Activated CD8-positive, alpha-beta memory T cell treated with anti-CD3 and anti-CD28 coated beads for 4 hours (primary cell): ENCODE data around the gene ZBTB47.

ENCODE experiments used
- DNase-seq, 2 donors: peaks; one replicate each; pipeline ENCODE4 v3.0.0-alpha.2; 2020; ENCODE audit warnings: low read depth in 2 of 2

ZBTB47 gene

GRCh38 chr3:42653560-42654330 is at the start of gene ZBTB47:
ZBTB47 (plus strand) TSS chr3:42653697; CDS start chr3:42658356, 4,659 bp downstream.
- no peak for DNase-seq

- no peak for DNase-seq
Measured at GRCh38 chr3:42605546-42606173, 47.8 kb upstream of the ZBTB47 start.

- DNase-seq, result no peak
Measured at GRCh38 chr3:42608581-42608980, 44.9 kb upstream of the ZBTB47 start.

GRCh38 chr3:42610976-42611375 is 42.5 kb upstream of the ZBTB47 start:
- DNase-seq, result no peak

- no peak for DNase-seq
Measured at GRCh38 chr3:42612217-42612616, 41.3 kb upstream of the ZBTB47 start.

- no peak for DNase-seq
Measured at GRCh38 chr3:42612928-42613327, 40.6 kb upstream of the ZBTB47 start.

GRCh38 chr3:42613462-42613861 is 40.0 kb upstream of the ZBTB47 start:
- DNase-seq, result no peak

GRCh38 chr3:42631620-42632019 is 21.9 kb upstream of the ZBTB47 start:
- no peak for DNase-seq

- DNase-seq, result no peak
Measured at GRCh38 chr3:42632146-42632545, 21.4 kb upstream of the ZBTB47 start.

- DNase-seq, result no peak
Measured at GRCh38 chr3:42633544-42633943, 20.0 kb upstream of the ZBTB47 start.

GRCh38 chr3:42635111-42635510 is 18.4 kb upstream of the ZBTB47 start:
- no peak for DNase-seq

- no peak for DNase-seq
Measured at GRCh38 chr3:42637001-42637400, 16.5 kb upstream of the ZBTB47 start.

GRCh38 chr3:42638339-42638842 is 15.1 kb upstream of the ZBTB47 start:
- no peak for DNase-seq

- no peak for DNase-seq
Measured at GRCh38 chr3:42639192-42639591, 14.3 kb upstream of the ZBTB47 start.

- DNase-seq, result no peak
Measured at GRCh38 chr3:42640129-42640528, 13.4 kb upstream of the ZBTB47 start.

GRCh38 chr3:42640771-42641370 is 12.6 kb upstream of the ZBTB47 start:
- no peak for DNase-seq

GRCh38 chr3:42647821-42648459 is 5.6 kb upstream of the ZBTB47 start:
- DNase-seq, result no peak

GRCh38 chr3:42649006-42649405 is 4.5 kb upstream of the ZBTB47 start:
- DNase-seq, result no peak

- no peak for DNase-seq
Measured at GRCh38 chr3:42649783-42650182, 3.7 kb upstream of the ZBTB47 start.

GRCh38 chr3:42651248-42652091 is 2.0 kb upstream of the ZBTB47 start:
- no peak for DNase-seq

- DNase-seq, result no peak
Measured at GRCh38 chr3:42652251-42652610, 1.3 kb upstream of the ZBTB47 start.
